Endodermal cell (in vitro differentiated cells): Measurements from ENCODE around the gene ABCB11. TPM values are rescaled to one million over a fixed set of nuclear protein-coding genes. Genes with fewer than 3 reads are reported as not detected.

Source experiments
- DNase-seq: peaks from one replicate; pipeline ENCODE4 v3.0.0-alpha.2; 2017
- H3K27ac ChIP-seq: 2 replicates; pipeline ENCODE4 v1.5.1; 2013; ENCODE audit warnings: mild to moderate bottlenecking, low read depth, low read length, moderate library complexity
- H3K27me3 ChIP-seq: 2 replicates; pipeline ENCODE4 v1.6.1; 2013; ENCODE audit warnings: mild to moderate bottlenecking, low read length, moderate library complexity; ENCODE audit not compliant: insufficient read depth, control insufficient read depth, poor library complexity, severe bottlenecking
- H3K36me3 ChIP-seq: 2 replicates; pipeline ENCODE4 v1.7.0; 2013; ENCODE audit warnings: mild to moderate bottlenecking, low read length, moderate library complexity; ENCODE audit not compliant: control insufficient read depth, insufficient read depth
- H3K4me1 ChIP-seq: one replicate; pipeline ENCODE4 v1.7.0; 2013; ENCODE audit warnings: low read length; ENCODE audit not compliant: control insufficient read depth, insufficient read depth
- H3K4me3 ChIP-seq: 2 replicates; pipeline ENCODE4 v1.5.1; 2013; ENCODE audit warnings: mild to moderate bottlenecking, low read length, moderate library complexity
- H3K9ac ChIP-seq: 2 replicates; pipeline ENCODE4 v1.6.1; 2013; ENCODE audit warnings: mild to moderate bottlenecking, low read length, moderate library complexity; ENCODE audit not compliant: poor library complexity, severe bottlenecking; ENCODE audit errors: extremely low read depth
- H3K9me3 ChIP-seq: 2 replicates; pipeline ENCODE4 v1.6.1; 2013; ENCODE audit warnings: mild to moderate bottlenecking, low read length, moderate library complexity; ENCODE audit not compliant: control insufficient read depth
- H3K27ac Mint-ChIP-seq: 2 replicates; pipeline ENCODE4 v1.8.0; 2020; ENCODE audit warnings: mixed read lengths
- H3K27me3 Mint-ChIP-seq: 2 replicates; pipeline ENCODE4 v1.8.0; 2021; ENCODE audit warnings: mild to moderate bottlenecking, mixed read lengths; ENCODE audit not compliant: insufficient read depth
- H3K36me3 Mint-ChIP-seq: 2 replicates; pipeline ENCODE4 v1.8.0; 2020; ENCODE audit warnings: low read depth, mixed read lengths
- H3K4me1 Mint-ChIP-seq: 2 replicates; pipeline ENCODE4 v1.8.0; 2020; ENCODE audit warnings: mixed read lengths
- H3K4me3 Mint-ChIP-seq: 2 replicates; pipeline ENCODE4 v1.8.0; 2020; ENCODE audit warnings: mild to moderate bottlenecking, moderate library complexity, mixed read lengths
- H3K9me3 Mint-ChIP-seq: 2 replicates; pipeline ENCODE4 v1.8.0; 2020; ENCODE audit warnings: mild to moderate bottlenecking, mixed read lengths
- CTCF ChIP-seq: fragments of 200-600 bp; sonication (generic); conservative IDR thresholded peaks from 2 replicates; pipeline ENCODE4 v1.5.0; 2021; ENCODE audit warnings: antibody characterized with exemption, mild to moderate bottlenecking
- WGBS, 2 experiments: methylation state at CpG; one replicate each; pipeline versions ENCODE4 v1.1.5 to v1.1.7; 2013; ENCODE audit warnings: missing lambda C conversion rate in 2 of 2, mixed read lengths in 1 of 2; ENCODE audit not compliant: insufficient coverage in 1 of 2, insufficient read length in 1 of 2; 5-methylcytosine and 5-hydroxymethylcytosine counted together
- total RNA-seq, 2 donors: library from RNA; stranded (reverse); fragmentation: NEBNext Ultra II Directional in 1 of 2; extraction: Animal tissue kit (Norgen Biotek cat#: 25700) in 1 of 2; gene quantifications; 2 replicates in 1 of 2; 3 replicates in 1 of 2; pipeline ENCODE4 v1.2.1, GENCODE V29; 2021

Gene ABCB11
- total RNA-seq, 2 donors from 2014 or later, result 0.04 TPM

GRCh38 chr2:168969865-168970264 lies 61.3 kb downstream of the ABCB11 start:
- WGBS, 2 experiments, result 94% methylated on average over 2 of the region's 2 CpGs; no CpG with 5 or more reads in 1 of the 2 experiments
- H3K36me3 ChIP-seq, result no peaks in the 10 kb centered on the region
- no peak overlapping the region for H3K4me3 Mint-ChIP-seq

GRCh38 chr2:168968342-168968741 lies 62.8 kb downstream of the ABCB11 start:
- no peak overlapping the region for H3K4me3 Mint-ChIP-seq
- DNase-seq, result no peak
- Histone ChIP-seq H3K4me1 (no peaks in the 10 kb centered on the region), H3K36me3 (no peaks in the 10 kb centered on the region), H3K9ac (no peak overlapping the region), H3K4me3 (no peak overlapping the region), H3K27me3 (peaks cover 6% of the 10 kb centered on the region), H3K27ac (no peak overlapping the region), H3K9me3 (no peaks in the 10 kb centered on the region)
- WGBS, 2 experiments, result 73 to 100% methylated on average over 2 of the region's 2 CpGs
- no peaks in the 10 kb centered on the region for H3K9me3 Mint-ChIP-seq
- no peaks in the 10 kb centered on the region for H3K36me3 Mint-ChIP-seq
- peaks cover 25% of the 10 kb centered on the region for H3K27me3 Mint-ChIP-seq
- H3K27ac Mint-ChIP-seq, result no peak overlapping the region
- no peak for TF ChIP-seq CTCF
- H3K4me1 Mint-ChIP-seq, result no peaks in the 10 kb centered on the region

More at GRCh38 chr2:168969865-168970264, 61.3 kb downstream of the ABCB11 start:
- peaks cover 6% of the 10 kb centered on the region for H3K27me3 ChIP-seq
- H3K4me1 ChIP-seq, result no peaks in the 10 kb centered on the region
- no peak overlapping the region for H3K9ac ChIP-seq
- no peak for TF ChIP-seq CTCF
- no peak overlapping the region for H3K27ac ChIP-seq
- Mint-ChIP-seq H3K27ac (no peak overlapping the region), H3K27me3 (peaks cover 28% of the 10 kb centered on the region), H3K36me3 (no peaks in the 10 kb centered on the region), H3K4me1 (no peaks in the 10 kb centered on the region), H3K9me3 (no peaks in the 10 kb centered on the region)
- no peak overlapping the region for H3K4me3 ChIP-seq
- H3K9me3 ChIP-seq, result no peaks in the 10 kb centered on the region
- DNase-seq, result no peak

GRCh38 chr2:168964251-168964807 lies 66.8 kb downstream of the ABCB11 start:
- whole genome bisulfite sequencing, 2 experiments, result 89 to 91% methylated on average over 3 of the region's 3 CpGs
- no peak for TF ChIP-seq CTCF
- Mint-ChIP-seq H3K27me3 (peaks cover 3% of the 10 kb centered on the region), H3K4me1 (no peaks in the 10 kb centered on the region), H3K36me3 (no peaks in the 10 kb centered on the region), H3K4me3 (no peak overlapping the region), H3K9me3 (no peaks in the 10 kb centered on the region), H3K27ac (no peak overlapping the region)
- H3K4me1 ChIP-seq, result no peaks in the 10 kb centered on the region
- H3K36me3 ChIP-seq, result no peaks in the 10 kb centered on the region
- no peak overlapping the region for H3K27ac ChIP-seq
- H3K9ac ChIP-seq, result no peak overlapping the region
- no peak for DNase-seq
- H3K9me3 ChIP-seq, result no peaks in the 10 kb centered on the region
- H3K27me3 ChIP-seq, result no peaks in the 10 kb centered on the region
- H3K4me3 ChIP-seq, result no peak overlapping the region
